Lung (tissue), 12 donors: Measurements from ENCODE around the gene SLC25A21. TPM values are rescaled to one million over a fixed set of nuclear protein-coding genes. Genes with fewer than 3 reads are reported as not detected.
"Not testable (repeated sequence)": the region's sequence is repeated elsewhere in the genome, so short reads cannot be mapped to it uniquely, and the experiment has no call there.

ENCODE experiments used
- ATAC-seq: fragments of 200-7000 bp; cut with Tn5 transposase; one replicate; pipeline ENCODE4 v1.9.1; 2020; ENCODE audit warnings: moderate number of reproducible peaks; ENCODE audit not compliant: insufficient read depth, low FRiP score
- DNase-seq, 3 donors: peaks; one replicate each; pipeline ENCODE4 v3.0.0-alpha.2; 2013 to 2017
- H3K27ac ChIP-seq, 2 donors: one replicate each; pipeline ENCODE4 v1.5.1; 2013; ENCODE audit warnings: mild to moderate bottlenecking in 2 of 2, moderate library complexity in 2 of 2, control low read depth in 1 of 2, inconsistent platforms in 1 of 2, low read depth in 1 of 2, low read length in 1 of 2
- H3K27me3 ChIP-seq, 3 donors: one replicate each; pipeline ENCODE4 v1.5.1; 2013; ENCODE audit warnings: low read length in 2 of 3; ENCODE audit not compliant: control insufficient read depth in 3 of 3, insufficient read depth in 3 of 3
- H3K36me3 ChIP-seq, 4 donors: one replicate each; pipeline ENCODE4 v1.5.1; 2013; ENCODE audit warnings: low read length in 4 of 4, mild to moderate bottlenecking in 1 of 4, moderate library complexity in 1 of 4; ENCODE audit not compliant: control insufficient read depth in 4 of 4, insufficient read depth in 4 of 4
- H3K4me1 ChIP-seq, 5 donors: one replicate each; pipeline ENCODE4 v1.5.1; 2013; ENCODE audit warnings: low read length in 5 of 5, mild to moderate bottlenecking in 2 of 5, moderate library complexity in 1 of 5; ENCODE audit not compliant: control insufficient read depth in 5 of 5, insufficient read depth in 5 of 5
- H3K4me3 ChIP-seq: one replicate; pipeline ENCODE4 v1.5.1; 2013; ENCODE audit warnings: mild to moderate bottlenecking, control low read depth, moderate library complexity
- H3K9ac ChIP-seq, 2 donors: one replicate each; pipeline ENCODE4 v1.5.1; 2013; ENCODE audit warnings: low read length in 2 of 2, control low read depth in 1 of 2; ENCODE audit not compliant: insufficient read depth in 1 of 2
- H3K9me3 ChIP-seq, 4 donors: one replicate each; pipeline ENCODE4 v1.5.1; 2013; ENCODE audit warnings: low read length in 3 of 4, mild to moderate bottlenecking in 1 of 4, moderate library complexity in 1 of 4; ENCODE audit not compliant: control insufficient read depth in 4 of 4, insufficient read depth in 3 of 4
- WGBS, 2 donors: extraction: QIAGEN DNeasy Blood & Tissue Kit; methylation state at CpG; one replicate each; pipeline ENCODE4 v1.1.7; 2013; 5-methylcytosine and 5-hydroxymethylcytosine counted together
- polyA plus RNA-seq, 2 donors: library from polyadenylated mRNA; stranded (reverse); fragments of 200-250 nt; gene quantifications; one replicate each; pipeline ENCODE4 v1.2.1, GENCODE V29; 2013
- total RNA-seq, 2 donors: library from RNA; depleted of rRNA in 1 of 2; stranded (reverse); fragments of >200 nt in 1 of 2; gene quantifications; one replicate each; pipeline ENCODE4 v1.2.1, GENCODE V29; 2014 to 2021
- TF ChIP-seq, protein P1 (sequence below): IDR thresholded peaks from 2 replicates; pipeline ENCODE4 v1.5.1; 2012; ENCODE audit warnings: mild to moderate bottlenecking; ENCODE audit errors: control extremely low read depth, extremely low read depth
- donor health status: control.
- donor health status: control.
- donor health status: Bipolar disorder and iron deficiency.
- donor health status: healthy.
- donor health status: DM: yes; HTN: yes; CAD: no.

The SLC25A21 gene
- total and polyA plus RNA-seq, 4 donors, result 0.23 to 2.6 (median 0.42) TPM

- Histone ChIP-seq H3K27ac (no peak overlapping the region), H3K36me3 (no peaks in the 10 kb centered on the region), H3K9ac (no peak overlapping the region), H3K9me3 (peaks cover 0 to 3% (median 0%) of the 10 kb centered on the region in 4 donors), H3K4me1 (peaks cover 0 to 2% (median 0%) of the 10 kb centered on the region in 5 donors), H3K27me3 (no peaks in the 10 kb centered on the region), H3K4me3 (no peak overlapping the region)
- DNase-seq (no peak), ATAC-seq (no peak)
- TF ChIP-seq, protein P1, sequence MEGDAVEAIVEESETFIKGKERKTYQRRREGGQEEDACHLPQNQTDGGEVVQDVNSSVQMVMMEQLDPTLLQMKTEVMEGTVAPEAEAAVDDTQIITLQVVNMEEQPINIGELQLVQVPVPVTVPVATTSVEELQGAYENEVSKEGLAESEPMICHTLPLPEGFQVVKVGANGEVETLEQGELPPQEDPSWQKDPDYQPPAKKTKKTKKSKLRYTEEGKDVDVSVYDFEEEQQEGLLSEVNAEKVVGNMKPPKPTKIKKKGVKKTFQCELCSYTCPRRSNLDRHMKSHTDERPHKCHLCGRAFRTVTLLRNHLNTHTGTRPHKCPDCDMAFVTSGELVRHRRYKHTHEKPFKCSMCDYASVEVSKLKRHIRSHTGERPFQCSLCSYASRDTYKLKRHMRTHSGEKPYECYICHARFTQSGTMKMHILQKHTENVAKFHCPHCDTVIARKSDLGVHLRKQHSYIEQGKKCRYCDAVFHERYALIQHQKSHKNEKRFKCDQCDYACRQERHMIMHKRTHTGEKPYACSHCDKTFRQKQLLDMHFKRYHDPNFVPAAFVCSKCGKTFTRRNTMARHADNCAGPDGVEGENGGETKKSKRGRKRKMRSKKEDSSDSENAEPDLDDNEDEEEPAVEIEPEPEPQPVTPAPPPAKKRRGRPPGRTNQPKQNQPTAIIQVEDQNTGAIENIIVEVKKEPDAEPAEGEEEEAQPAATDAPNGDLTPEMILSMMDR, result no peak
Measured at GRCh38 chr14:37213016-37213415, 40.6 kb upstream of the SLC25A21 start.

- Histone ChIP-seq H3K9ac (no peak overlapping the region), H3K27me3 (no peaks in the 10 kb centered on the region), H3K27ac (no peak overlapping the region), H3K36me3 (peaks cover 0 to 5% (median 0%) of the 10 kb centered on the region in 4 donors), H3K9me3 (peaks cover 0 to 7% (median 4%) of the 10 kb centered on the region in 4 donors), H3K4me3 (no peak overlapping the region), H3K4me1 (peaks cover 0 to 2% (median 0%) of the 10 kb centered on the region in 5 donors)
- DNase-seq, result no peak
- TF ChIP-seq, protein P1, result no peak
- WGBS, 2 donors, result 92 to 97% methylated on average over 6 of the region's 6 CpGs
- ATAC-seq, result no peak
Measured at GRCh38 chr14:37210448-37210847, 38.0 kb upstream of the SLC25A21 start.

DNA sequence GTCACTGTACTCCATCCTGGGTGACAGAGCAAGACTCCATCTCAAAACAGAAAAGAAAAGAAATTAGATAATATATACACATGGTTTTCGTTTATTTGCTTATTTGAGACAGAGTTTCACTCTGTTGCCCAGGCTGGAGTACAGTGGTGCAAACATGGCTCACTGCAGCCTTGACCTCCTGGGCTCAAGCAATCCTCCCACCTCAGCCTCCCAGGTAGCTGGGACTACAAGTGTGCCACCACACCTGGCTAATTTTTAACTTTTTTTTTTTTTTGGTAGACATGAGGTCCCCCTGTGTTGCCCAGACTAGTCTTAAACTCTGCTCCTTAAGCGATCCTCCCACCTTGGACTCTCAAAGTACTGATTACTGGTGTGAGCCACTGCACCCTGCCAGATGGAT is 37.2 kb upstream of the SLC25A21 start:
- not testable (repeated sequence) for H3K9ac ChIP-seq, H3K9me3 ChIP-seq, H3K27me3 ChIP-seq, DNase-seq, H3K4me3 ChIP-seq, H3K4me1 ChIP-seq, ATAC-seq, H3K27ac ChIP-seq, H3K36me3 ChIP-seq
- 90 to 95% methylated on average over 2 of the region's 2 CpGs for WGBS, 2 donors

DNA sequence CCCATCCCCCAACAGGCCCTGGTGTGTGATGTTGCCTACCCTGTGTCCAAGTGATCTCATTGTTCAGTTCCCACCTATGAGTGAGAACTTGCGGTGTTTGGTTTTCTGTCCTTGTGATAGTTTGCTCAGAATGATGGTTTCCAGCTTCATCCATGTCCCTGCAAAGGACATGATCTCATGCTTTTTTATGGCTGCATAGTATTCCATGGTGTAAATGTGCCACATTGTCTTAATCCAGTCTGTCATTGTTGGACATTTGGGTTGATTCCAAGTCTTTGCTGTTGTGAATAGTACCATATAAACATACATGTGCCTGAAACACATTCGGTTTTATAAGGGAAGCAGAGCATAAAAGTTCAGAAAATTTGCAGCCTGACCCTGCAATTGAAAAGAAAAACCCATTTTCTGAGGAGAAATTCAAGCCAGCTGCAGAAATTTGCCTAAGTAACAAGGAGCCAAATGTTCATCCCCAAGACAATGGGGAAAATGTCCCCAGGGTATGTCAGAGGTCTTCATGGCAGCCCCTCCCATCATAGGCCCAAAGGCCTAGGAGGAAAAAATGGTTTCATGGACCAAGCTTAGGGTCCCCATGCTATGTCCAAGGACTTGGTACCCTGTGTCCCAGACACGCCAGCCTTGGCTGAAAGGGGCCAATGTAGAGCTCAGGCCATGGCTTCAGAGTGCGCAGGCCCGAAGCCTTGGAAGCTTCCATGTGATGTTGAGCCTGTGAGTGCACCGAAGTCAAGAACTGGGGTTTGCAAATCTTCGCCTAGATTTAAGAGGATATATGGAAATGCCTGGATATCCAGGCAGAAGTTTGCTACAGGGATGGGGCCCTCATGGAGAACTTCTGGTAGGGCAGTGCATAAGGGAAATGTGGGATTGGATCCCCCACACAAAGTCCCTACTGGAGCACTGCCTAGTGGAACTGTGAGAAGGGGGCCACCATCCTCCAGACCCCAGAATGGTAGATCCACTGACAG is 33.5 kb upstream of the SLC25A21 start:
- WGBS, 2 donors, result 97% methylated on average over 7 of the region's 7 CpGs
- not testable (repeated sequence) for H3K4me1 ChIP-seq, H3K9ac ChIP-seq, ATAC-seq, H3K4me3 ChIP-seq, DNase-seq, H3K36me3 ChIP-seq, H3K9me3 ChIP-seq, H3K27me3 ChIP-seq, H3K27ac ChIP-seq
